ENCODE data around the gene ZNF726. TPM values are rescaled to one million over a fixed set of nuclear protein-coding genes. Genes with fewer than 3 reads are reported as not detected.
"Not testable (repeated sequence)": the region's sequence is repeated elsewhere in the genome, so short reads cannot be mapped to it uniquely, and the experiment has no call there.

The ZNF726 gene
- total RNA-seq, 1 donor from 2014 or later = 5.9 TPM

- TF ChIP-seq CTCF (conservative IDR thresholded peaks at IDR 0.05; ENCODE audit: low read depth, low read length) = no peak
- no peak for DNase-seq (ENCODE audit: low read depth)
- H3K4me3 ChIP-seq (ENCODE audit: low read depth, low read length) = no peak overlapping the region
Measured at GRCh38 chr19:23884363-23884762, 30.3 kb upstream of the ZNF726 start.

- DNase-seq (ENCODE audit: low read depth) = no peak
- TF ChIP-seq CTCF (conservative IDR thresholded peaks at IDR 0.05; ENCODE audit: low read depth, low read length) = no peak
- H3K4me3 ChIP-seq (ENCODE audit: low read depth, low read length) = no peak overlapping the region
Measured at GRCh38 chr19:23887642-23888041, 27.0 kb upstream of the ZNF726 start.

DNA sequence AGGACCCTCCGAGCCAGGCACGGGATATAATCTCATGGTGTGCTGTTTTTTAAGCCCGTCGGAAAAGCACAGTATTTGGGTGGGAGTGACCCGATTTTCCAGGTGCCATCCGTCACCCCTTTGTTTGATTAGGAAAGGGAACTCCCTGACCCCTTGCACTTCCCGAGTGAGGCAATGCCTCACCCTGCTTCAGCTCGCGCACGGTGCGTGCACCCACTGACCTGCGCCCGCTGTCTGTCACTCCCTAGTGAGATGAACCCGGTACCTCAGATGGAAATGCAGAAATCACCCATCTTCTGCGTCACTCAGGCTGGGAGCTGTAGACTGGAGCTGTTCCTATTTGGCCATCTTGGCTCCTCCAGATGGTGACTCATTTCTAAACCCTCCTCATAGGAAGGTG is 18.6 kb upstream of the ZNF726 start:
- not testable (repeated sequence) for DNase-seq (ENCODE audit: low read depth); H3K4me3 ChIP-seq (ENCODE audit: low read depth, low read length)

DNA sequence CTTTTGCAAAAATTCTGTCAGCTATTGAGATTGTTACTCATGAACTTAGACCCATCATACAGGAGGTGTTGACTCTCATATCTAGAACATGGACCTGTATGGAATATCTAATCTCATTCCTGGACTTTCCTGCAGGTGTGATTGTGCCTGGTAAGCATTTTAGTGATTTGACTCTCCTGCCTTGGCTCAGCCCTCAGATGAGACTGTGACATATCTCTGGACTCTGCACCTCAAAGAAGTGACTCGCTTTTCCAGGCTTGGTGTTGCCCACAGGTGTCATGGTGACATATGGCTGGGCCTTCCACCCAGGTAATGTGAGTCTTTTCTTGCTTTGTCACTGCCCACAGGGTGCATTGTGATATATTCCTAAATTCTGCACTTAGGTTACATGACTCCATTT is 17.8 kb upstream of the ZNF726 start:
- DNase-seq (ENCODE audit: low read depth) = no peak
- TF ChIP-seq CTCF (conservative IDR thresholded peaks at IDR 0.05; ENCODE audit: low read depth, low read length) = no peak
- H3K4me3 ChIP-seq (ENCODE audit: low read depth, low read length) = no peak overlapping the region

DNA sequence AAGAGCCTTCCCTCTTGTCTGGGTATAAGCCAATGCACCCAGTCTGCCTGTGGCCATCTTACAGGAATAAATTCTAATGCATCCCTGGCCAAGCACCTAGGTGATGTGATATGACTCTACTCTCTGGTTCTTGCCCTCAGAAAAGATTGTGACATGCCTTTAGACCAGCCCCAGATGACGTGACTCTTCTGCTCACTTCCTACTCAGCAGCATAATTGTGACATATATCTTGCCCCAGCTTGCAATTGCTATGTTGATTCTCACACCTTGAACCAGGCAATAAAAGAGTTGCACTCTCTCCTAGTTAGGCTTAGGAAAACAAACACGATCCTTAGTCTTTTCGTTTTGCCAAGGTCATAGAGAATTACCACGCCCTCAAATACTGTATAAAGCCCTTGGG is 13.3 kb upstream of the ZNF726 start:
- no peak overlapping the region for H3K4me3 ChIP-seq (ENCODE audit: low read depth, low read length)
- no peak for TF ChIP-seq CTCF (conservative IDR thresholded peaks at IDR 0.05; ENCODE audit: low read depth, low read length)
- no peak for DNase-seq (ENCODE audit: low read depth)

- no peak overlapping the region for H3K4me3 ChIP-seq (ENCODE audit: low read depth, low read length)
- DNase-seq (ENCODE audit: low read depth) = no peak
- no peak for TF ChIP-seq CTCF (conservative IDR thresholded peaks at IDR 0.05; ENCODE audit: low read depth, low read length)
Measured at GRCh38 chr19:23904406-23904805, 10.3 kb upstream of the ZNF726 start.

DNA sequence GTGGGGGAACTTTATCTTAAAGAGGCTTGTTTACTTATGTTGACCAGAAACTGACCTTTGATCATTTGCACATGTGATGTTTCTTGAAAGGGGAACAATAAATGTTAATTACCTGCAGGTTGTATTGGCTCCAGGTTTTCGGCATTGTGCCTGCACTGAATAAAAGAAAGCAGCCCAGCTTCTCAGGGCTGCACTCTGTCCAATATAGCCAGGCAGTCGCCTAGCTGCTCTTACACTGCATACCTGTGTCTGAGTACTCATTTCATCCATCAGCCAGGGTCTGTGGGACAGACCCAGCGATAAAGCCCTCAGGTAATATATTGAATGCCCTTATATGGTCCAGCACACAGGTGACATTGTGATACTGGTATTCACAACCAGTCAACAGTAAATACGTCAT is 8.9 kb upstream of the ZNF726 start:
- DNase-seq (ENCODE audit: low read depth) = no peak
- TF ChIP-seq CTCF (conservative IDR thresholded peaks at IDR 0.05; ENCODE audit: low read depth, low read length) = no peak
- no peak overlapping the region for H3K4me3 ChIP-seq (ENCODE audit: low read depth, low read length)

GRCh38 chr19:23906835-23907234 is 7.9 kb upstream of the ZNF726 start:
- H3K4me3 ChIP-seq (ENCODE audit: low read depth, low read length) = no peak overlapping the region
- no peak for TF ChIP-seq CTCF (conservative IDR thresholded peaks at IDR 0.05; ENCODE audit: low read depth, low read length)
- DNase-seq (ENCODE audit: low read depth) = no peak

Measured in epithelial cell of proximal tubule (primary cell).